Measurements from ENCODE around the gene DUSP12. TPM values are rescaled to one million over a fixed set of nuclear protein-coding genes. Genes with fewer than 3 reads are reported as not detected.
"Not testable (repeated sequence)": the region's sequence is repeated elsewhere in the genome, so short reads cannot be mapped to it uniquely, and the experiment has no call there.

DUSP12 gene
- total RNA-seq, 1 experiment from 2014 or later: 50.7 TPM

DNA sequence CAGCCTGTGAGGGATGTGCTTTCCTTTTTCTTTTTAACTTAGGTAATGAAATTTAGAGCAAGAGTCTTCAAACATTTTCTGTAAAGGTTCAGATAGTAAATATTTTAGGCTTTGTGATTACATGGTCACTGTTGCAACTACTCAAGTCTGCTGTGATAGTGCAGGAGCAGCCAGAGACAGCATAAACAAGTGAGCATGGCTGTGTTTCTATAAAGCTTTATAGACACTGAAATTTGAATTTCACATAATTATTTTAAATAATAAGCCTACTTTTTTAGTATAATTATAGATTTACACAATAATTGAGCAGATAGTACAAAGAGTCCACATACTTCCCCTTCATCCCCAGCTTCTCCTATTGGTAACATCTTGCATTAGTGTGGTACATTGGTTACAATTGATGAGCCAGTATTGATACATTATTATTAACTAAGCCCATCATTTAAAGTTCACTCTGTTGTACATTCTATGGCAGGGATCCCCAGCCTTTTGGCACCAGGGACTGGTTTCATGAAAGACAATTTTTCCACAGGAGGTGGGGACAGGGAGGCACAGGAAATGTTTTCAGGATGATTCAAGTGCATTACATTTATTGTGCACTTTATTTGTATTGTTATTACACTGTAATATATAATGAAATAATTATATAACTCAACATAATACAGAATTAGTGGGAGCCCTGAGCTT is 19.5 kb downstream of the DUSP12 start:
- no peaks in the 10 kb centered on the region for H3K9me3 ChIP-seq (replicated peaks)
- no peak overlapping the region for H3K4me3 ChIP-seq
- no peaks in the 10 kb centered on the region for H3K36me3 ChIP-seq
- no peaks in the 10 kb centered on the region for H3K27me3 ChIP-seq (replicated peaks)
- H3K4me1 ChIP-seq (replicated peaks): peaks cover 4% of the 10 kb centered on the region
- H3K27ac ChIP-seq: no peak overlapping the region
- DNase-seq (ENCODE audit: low read depth in 1 of 2, low spot score in 2 of 2): no peak

GRCh38 chr1:161769673-161770045 is 20.1 kb downstream of the DUSP12 start:
- not testable (repeated sequence) for H3K36me3 ChIP-seq; H3K27ac ChIP-seq; H3K4me3 ChIP-seq; H3K4me1 ChIP-seq (replicated peaks); H3K27me3 ChIP-seq (replicated peaks); H3K9me3 ChIP-seq (replicated peaks); DNase-seq (ENCODE audit: low read depth in 1 of 2, low spot score in 2 of 2)

DNA sequence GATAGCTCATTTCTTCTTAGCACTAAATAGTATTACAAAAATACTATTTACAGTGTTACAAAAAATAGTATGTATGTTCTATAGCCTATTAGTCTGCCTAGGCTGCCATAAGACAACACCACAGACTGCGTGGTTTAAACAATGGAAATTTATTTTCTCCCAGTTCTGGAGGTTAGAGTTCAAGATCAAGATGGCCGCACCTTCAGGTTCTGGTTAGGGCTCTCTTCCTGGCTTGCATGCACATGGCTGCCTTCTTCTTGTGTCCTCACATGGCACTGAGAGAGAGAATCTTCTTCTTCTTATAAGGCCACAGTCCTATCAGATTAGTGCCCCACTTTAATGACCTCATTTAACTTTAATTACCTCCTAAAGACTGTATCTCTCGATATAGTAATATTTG is 20.7 kb downstream of the DUSP12 start:
- H3K27ac ChIP-seq: no peak overlapping the region
- no peaks in the 10 kb centered on the region; the same call in 1 of the 2 replicates for H3K36me3 ChIP-seq
- no peak overlapping the region for H3K4me3 ChIP-seq
- peaks cover 4% of the 10 kb centered on the region for H3K4me1 ChIP-seq (replicated peaks)
- DNase-seq (ENCODE audit: low read depth in 1 of 2, low spot score in 2 of 2): no peak
- no peaks in the 10 kb centered on the region for H3K27me3 ChIP-seq (replicated peaks)
- H3K9me3 ChIP-seq (replicated peaks): no peaks in the 10 kb centered on the region

- H3K36me3 ChIP-seq: no peaks in the 10 kb centered on the region; the same call in 1 of the 2 replicates
These were observed 21.6 kb downstream of the DUSP12 start for GRCh38 chr1:161771161-161771560.

DNA sequence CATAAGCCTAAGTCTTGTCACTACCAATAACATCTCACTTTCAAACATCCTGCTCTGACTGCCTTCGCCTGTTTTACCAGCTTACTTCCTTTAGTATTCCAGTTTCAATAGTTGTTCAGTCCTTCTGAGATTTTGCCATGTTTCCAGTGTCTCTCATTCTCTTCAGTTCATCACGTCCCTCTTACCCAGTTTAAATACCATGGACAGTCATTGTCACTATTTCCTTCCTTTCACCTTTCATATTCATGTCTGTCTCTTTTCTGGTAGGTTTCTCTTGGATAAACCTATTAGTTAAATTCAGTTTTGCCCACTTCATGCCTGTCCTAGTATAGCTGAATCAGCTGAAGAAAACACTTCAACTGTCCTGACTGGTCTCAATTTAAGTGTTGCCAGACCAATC is 22.4 kb downstream of the DUSP12 start:
- Histone ChIP-seq H3K4me3 (no peak overlapping the region), H3K36me3 (no peaks in the 10 kb centered on the region; the same call in 1 of the 2 replicates), H3K27ac (no peak overlapping the region), H3K9me3 (replicated peaks) (no peaks in the 10 kb centered on the region), H3K4me1 (replicated peaks) (peaks cover 4% of the 10 kb centered on the region), H3K27me3 (replicated peaks) (no peaks in the 10 kb centered on the region)
- DNase-seq (ENCODE audit: low read depth in 1 of 2, low spot score in 2 of 2): no peak

More at GRCh38 chr1:161771161-161771560, 21.6 kb downstream of the DUSP12 start:
- Histone ChIP-seq H3K4me1 (replicated peaks) (peaks cover 4% of the 10 kb centered on the region), H3K4me3 (no peak overlapping the region), H3K9me3 (replicated peaks) (no peaks in the 10 kb centered on the region), H3K27ac (no peak overlapping the region), H3K27me3 (replicated peaks) (no peaks in the 10 kb centered on the region)
- no peak for DNase-seq (ENCODE audit: low read depth in 1 of 2, low spot score in 2 of 2)

GRCh38 chr1:161772397-161772796 is 22.8 kb downstream of the DUSP12 start:
- Histone ChIP-seq H3K36me3 (no peaks in the 10 kb centered on the region; the same call in 1 of the 2 replicates), H3K9me3 (replicated peaks) (no peaks in the 10 kb centered on the region), H3K27ac (no peak overlapping the region), H3K4me3 (no peak overlapping the region), H3K4me1 (replicated peaks) (peaks cover 1% of the 10 kb centered on the region), H3K27me3 (replicated peaks) (no peaks in the 10 kb centered on the region)
- no peak for DNase-seq (ENCODE audit: low read depth in 1 of 2, low spot score in 2 of 2)

DNA sequence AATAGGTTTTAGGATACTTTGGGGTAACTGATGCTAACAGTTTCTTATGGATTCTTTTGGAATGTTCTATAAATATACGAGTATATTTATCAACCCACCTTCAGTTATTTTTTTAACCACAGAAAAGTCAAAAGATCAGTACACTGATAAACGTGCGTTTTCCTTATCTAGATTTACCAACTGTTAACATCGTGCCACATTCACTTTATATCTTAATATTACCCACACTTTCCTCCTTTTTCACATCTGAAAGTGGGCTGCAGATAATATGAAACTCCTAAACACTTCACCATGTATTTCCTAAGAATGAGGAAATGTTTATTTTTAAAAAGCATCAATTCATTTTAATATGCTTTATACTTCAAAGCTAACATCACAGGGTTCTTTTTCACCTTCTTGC is 24.2 kb downstream of the DUSP12 start:
- no peaks in the 10 kb centered on the region; the same call in 1 of the 2 replicates for H3K36me3 ChIP-seq
- DNase-seq (ENCODE audit: low read depth in 1 of 2, low spot score in 2 of 2): no peak

GRCh38 chr1:161777261-161777660 is 27.7 kb downstream of the DUSP12 start:
- peaks cover 6% of the 10 kb centered on the region; the same call in 1 of the 2 replicates for H3K36me3 ChIP-seq
- no peak for DNase-seq (ENCODE audit: low read depth in 1 of 2, low spot score in 2 of 2)
- H3K27ac ChIP-seq: no peak overlapping the region
- no peaks in the 10 kb centered on the region for H3K27me3 ChIP-seq (replicated peaks)
- no peaks in the 10 kb centered on the region for H3K4me1 ChIP-seq (replicated peaks)
- no peaks in the 10 kb centered on the region for H3K9me3 ChIP-seq (replicated peaks)
- H3K4me3 ChIP-seq: no peak overlapping the region

More for the DNA sequence above, 24.2 kb downstream of the DUSP12 start:
- no peak overlapping the region for H3K27ac ChIP-seq
- H3K27me3 ChIP-seq (replicated peaks): no peaks in the 10 kb centered on the region
- no peak overlapping the region for H3K4me3 ChIP-seq
- H3K9me3 ChIP-seq (replicated peaks): no peaks in the 10 kb centered on the region
- H3K4me1 ChIP-seq (replicated peaks): no peaks in the 10 kb centered on the region

DNA sequence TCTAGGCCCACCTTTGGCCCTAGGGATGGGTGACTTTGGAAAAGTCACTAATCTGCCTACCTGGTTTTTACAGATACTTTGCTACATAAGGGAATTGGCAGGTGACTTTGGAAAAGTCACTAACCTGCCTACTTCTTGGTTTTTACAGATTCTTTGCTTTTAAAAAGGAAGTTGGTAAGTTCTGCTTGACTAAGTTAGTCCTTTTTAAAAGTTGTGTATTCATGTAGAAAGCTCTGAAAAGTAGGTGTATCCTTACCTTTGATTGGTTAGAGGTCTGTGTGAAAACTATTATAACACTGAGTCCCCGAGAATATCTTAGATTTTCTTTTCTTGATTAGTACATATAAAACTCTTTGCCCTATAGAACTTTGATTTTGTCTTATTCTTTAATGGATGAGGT is 28.9 kb downstream of the DUSP12 start:
- Histone ChIP-seq H3K9me3 (replicated peaks) (no peaks in the 10 kb centered on the region), H3K27ac (no peak overlapping the region), H3K4me3 (no peak overlapping the region), H3K27me3 (replicated peaks) (no peaks in the 10 kb centered on the region), H3K4me1 (replicated peaks) (no peaks in the 10 kb centered on the region), H3K36me3 (peaks cover 12% of the 10 kb centered on the region; the same call in 1 of the 2 replicates)
- no peak for DNase-seq (ENCODE audit: low read depth in 1 of 2, low spot score in 2 of 2)

- no peaks in the 10 kb centered on the region for H3K4me1 ChIP-seq (replicated peaks)
- peaks cover 19% of the 10 kb centered on the region; the same call in 1 of the 2 replicates for H3K36me3 ChIP-seq
- no peaks in the 10 kb centered on the region for H3K27me3 ChIP-seq (replicated peaks)
- H3K27ac ChIP-seq: no peak overlapping the region
- H3K9me3 ChIP-seq (replicated peaks): no peaks in the 10 kb centered on the region
- H3K4me3 ChIP-seq: no peak overlapping the region
- no peak for DNase-seq (ENCODE audit: low read depth in 1 of 2, low spot score in 2 of 2)
These were observed 29.8 kb downstream of the DUSP12 start for GRCh38 chr1:161779393-161779792.

- Histone ChIP-seq H3K9me3 (replicated peaks) (no peaks in the 10 kb centered on the region), H3K4me3 (no peak overlapping the region), H3K4me1 (replicated peaks) (no peaks in the 10 kb centered on the region), H3K27me3 (replicated peaks) (no peaks in the 10 kb centered on the region), H3K36me3 (peaks cover 37% of the 10 kb centered on the region), H3K27ac (no peak overlapping the region)
- DNase-seq (ENCODE audit: low read depth in 1 of 2, low spot score in 2 of 2): no peak
These were observed 32.4 kb downstream of the DUSP12 start for GRCh38 chr1:161781995-161782394.

DNA sequence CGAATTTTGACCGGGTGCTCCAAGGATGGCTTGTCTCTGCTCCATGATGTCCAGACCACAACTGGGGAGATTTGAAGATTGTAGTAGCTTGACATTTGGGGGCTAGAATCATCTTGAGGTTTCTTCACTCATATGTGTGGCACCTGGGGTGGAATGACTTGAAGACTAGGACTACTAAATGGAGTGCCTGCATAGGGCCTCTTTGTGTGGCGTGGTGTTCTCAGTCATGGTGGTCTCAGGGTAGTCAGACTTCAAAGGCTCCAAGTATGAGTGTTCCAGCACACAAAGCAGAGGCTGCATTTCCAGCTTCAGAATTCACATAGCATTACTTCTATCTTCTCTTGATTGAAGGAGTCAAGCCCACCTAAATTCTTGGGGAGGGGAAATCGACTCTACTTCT is 33.3 kb downstream of the DUSP12 start:
- Histone ChIP-seq H3K4me3 (no peak overlapping the region), H3K36me3 (peaks cover 42% of the 10 kb centered on the region), H3K27me3 (replicated peaks) (no peaks in the 10 kb centered on the region), H3K27ac (no peak overlapping the region), H3K4me1 (replicated peaks) (no peaks in the 10 kb centered on the region), H3K9me3 (replicated peaks) (no peaks in the 10 kb centered on the region)
- no peak for DNase-seq (ENCODE audit: low read depth in 1 of 2, low spot score in 2 of 2)

- no peak for DNase-seq (ENCODE audit: low read depth in 1 of 2, low spot score in 2 of 2)
- H3K27ac ChIP-seq: no peak overlapping the region
- no peaks in the 10 kb centered on the region for H3K27me3 ChIP-seq (replicated peaks)
- H3K4me3 ChIP-seq: no peak overlapping the region
- H3K36me3 ChIP-seq: peaks cover 40% of the 10 kb centered on the region
- no peaks in the 10 kb centered on the region for H3K4me1 ChIP-seq (replicated peaks)
- no peaks in the 10 kb centered on the region for H3K9me3 ChIP-seq (replicated peaks)
These were observed 35.4 kb downstream of the DUSP12 start for GRCh38 chr1:161784968-161785367.

GRCh38 chr1:161787355-161787754 is 37.8 kb downstream of the DUSP12 start:
- Histone ChIP-seq H3K4me1 (replicated peaks) (no peaks in the 10 kb centered on the region), H3K27ac (no peak overlapping the region), H3K9me3 (replicated peaks) (no peaks in the 10 kb centered on the region), H3K27me3 (replicated peaks) (no peaks in the 10 kb centered on the region), H3K36me3 (peaks cover 49% of the 10 kb centered on the region), H3K4me3 (no peak overlapping the region)
- no peak for DNase-seq (ENCODE audit: low read depth in 1 of 2, low spot score in 2 of 2)

All from SJSA1 (cell line).